Measurements from ENCODE around the gene RRP36. TPM values are rescaled to one million over a fixed set of nuclear protein-coding genes. Genes with fewer than 3 reads are reported as not detected.

Gene RRP36
- total RNA-seq, 1 experiment from 2014 or later: 63.4 TPM

GRCh38 chr6:42988486-42989020, 32.9 kb upstream of the RRP36 start:
- H3K9ac ChIP-seq (ENCODE audit: low read length): no peak overlapping the region
- ChIA-PET POLR2A (interaction anchor here (1.1 kb wide), 1 partner anchor 10 kb away, joined by 6 read pairs; the partner anchor contains the start of gene PEX6), CTCF (no interaction called here), RAD21 (ENCODE audit: low non-redundant PET in 1 of 2, low total read pairs in 2 of 2, uncharacterized antibody in 2 of 2, unreplicated experiment in 2 of 2) (no interaction called here)
- no peak overlapping the region for H3K4me3 ChIP-seq (replicated peaks in 1 of 2; ENCODE audit: low read depth in 1 of 2, low read length in 2 of 2)
- no peak for ATAC-seq
- BruUV-seq (replicated peaks): no TSS peak
- H3K9me3 ChIP-seq (ENCODE audit: control insufficient read depth in 1 of 2, insufficient read depth in 1 of 2, low read depth in 1 of 2, low read length in 2 of 2): no peaks in the 10 kb centered on the region
- no peaks in the 10 kb centered on the region for H4K20me1 ChIP-seq (ENCODE audit: insufficient read depth)
- H3K27me3 ChIP-seq (ENCODE audit: insufficient read depth, low read length): no peaks in the 10 kb centered on the region
- H3K4me2 ChIP-seq (ENCODE audit: low read length): no peak overlapping the region
- H3K9me2 ChIP-seq (ENCODE audit: insufficient read depth): no peaks in the 10 kb centered on the region
- peaks cover 6 to 18% of the 10 kb centered on the region in 2 experiments; a peak in 3 of 4 replicates for H3K4me1 ChIP-seq (ENCODE audit: control insufficient read depth in 1 of 2, insufficient read depth in 2 of 2, low read length in 2 of 2)
- no peak for TF ChIP-seq ATF3 (IDR thresholded peaks at IDR 0.05)
- no peak for TF ChIP-seq CBX3 (IDR thresholded peaks at IDR 0.05; ENCODE audit: low read depth)
- no peak for TF ChIP-seq POLR2AphosphoS5 (IDR thresholded peaks at IDR 0.05; ENCODE audit: low read depth, low read length)
- TF ChIP-seq ZFX (IDR thresholded peaks at IDR 0.05): no peak
- TF ChIP-seq JUND (IDR thresholded peaks at IDR 0.05): no peak
- H3K79me2 ChIP-seq (ENCODE audit: insufficient read depth, low read length): peaks cover 34% of the 10 kb centered on the region
- DNase-seq (ENCODE audit: low read depth, low spot score): no peak
- H2AFZ ChIP-seq (ENCODE audit: low read depth, low read length, poor library complexity, severe bottlenecking): no peak overlapping the region
- H3K36me3 ChIP-seq (ENCODE audit: control insufficient read depth in 1 of 2, insufficient read depth in 2 of 2, low read length in 2 of 2): peaks cover 5 to 13% of the 10 kb centered on the region in 2 experiments; a peak in 3 of 4 replicates
- intact Hi-C loops (cut with micrococcal nuclease): no loop called here
- H3K27ac ChIP-seq (ENCODE audit: low read depth, low read length): no peak overlapping the region

GRCh38 chr6:42989923-42990322, 31.5 kb upstream of the RRP36 start:
- H3K9me2 ChIP-seq (ENCODE audit: insufficient read depth): no peaks in the 10 kb centered on the region
- H4K20me1 ChIP-seq (ENCODE audit: insufficient read depth): no peaks in the 10 kb centered on the region
- no peak overlapping the region for H3K27ac ChIP-seq (ENCODE audit: low read depth, low read length)
- DNase-seq (ENCODE audit: low read depth, low spot score) (no peak), ATAC-seq (no peak)
- H3K9ac ChIP-seq (ENCODE audit: low read length): no peak overlapping the region
- ChIA-PET POLR2A (no interaction called here), CTCF (no interaction called here), RAD21 (ENCODE audit: low non-redundant PET in 1 of 2, low total read pairs in 2 of 2, uncharacterized antibody in 2 of 2, unreplicated experiment in 2 of 2) (no interaction called here)
- no peak for TF ChIP-seq ELF1 (IDR thresholded peaks at IDR 0.05; ENCODE audit: borderline replicate concordance, low read depth)
- no peak for TF ChIP-seq ZNF274 (IDR thresholded peaks at IDR 0.05; ENCODE audit: low read depth, low read length)
- no peak for TF ChIP-seq FOSL1 (IDR thresholded peaks at IDR 0.05; ENCODE audit: low read depth)
- no peak for TF ChIP-seq RAD21 (IDR thresholded peaks at IDR 0.05; ENCODE audit: low read depth)
- TF ChIP-seq SP1 (IDR thresholded peaks at IDR 0.05; ENCODE audit: low read depth): no peak
- no peak for TF ChIP-seq ZFX (IDR thresholded peaks at IDR 0.05)
- no peak for TF ChIP-seq YY1 (IDR thresholded peaks at IDR 0.05; ENCODE audit: extremely low read depth, insufficient replicate concordance, low read depth, low read length)
- TF ChIP-seq EZH2 (IDR thresholded peaks at IDR 0.05): no peak
- TF ChIP-seq SRF (IDR thresholded peaks at IDR 0.05; ENCODE audit: low read depth): no peak
- TF ChIP-seq ATF3 (IDR thresholded peaks at IDR 0.05): no peak
- peaks cover 5 to 13% of the 10 kb centered on the region in 2 experiments; a peak in 3 of 4 replicates for H3K36me3 ChIP-seq (ENCODE audit: control insufficient read depth in 1 of 2, insufficient read depth in 2 of 2, low read length in 2 of 2)
- peaks cover 33% of the 10 kb centered on the region for H3K79me2 ChIP-seq (ENCODE audit: insufficient read depth, low read length)
- BruUV-seq (replicated peaks): no TSS peak
- no peaks in the 10 kb centered on the region for H3K9me3 ChIP-seq (ENCODE audit: control insufficient read depth in 1 of 2, insufficient read depth in 1 of 2, low read depth in 1 of 2, low read length in 2 of 2)
- no peaks in the 10 kb centered on the region for H3K27me3 ChIP-seq (ENCODE audit: insufficient read depth, low read length)
- no peak overlapping the region for H3K4me3 ChIP-seq (replicated peaks in 1 of 2; ENCODE audit: low read depth in 1 of 2, low read length in 2 of 2)
- no peak overlapping the region for H3K4me2 ChIP-seq (ENCODE audit: low read length)
- H2AFZ ChIP-seq (ENCODE audit: low read depth, low read length, poor library complexity, severe bottlenecking): no peak overlapping the region
- H3K4me1 ChIP-seq (ENCODE audit: control insufficient read depth in 1 of 2, insufficient read depth in 2 of 2, low read length in 2 of 2): peaks cover 6 to 12% of the 10 kb centered on the region in 2 experiments; a peak in 3 of 4 replicates
- intact Hi-C loops (cut with micrococcal nuclease): no loop called here
